OCI-LY3 (cell line): ENCODE measurements around the gene ATF3.

Experiments used
- CTCF ChIP-seq: fragments of 200-600, 300-600 bp; sonication (generic); IDR thresholded peaks from 2 replicates; pipeline ENCODE4 v1.5.1; 2014; ENCODE audit warnings: antibody characterized with exemption, low read length, low read depth
- EZH2phosphoT487 ChIP-seq: fragments of 200-600 bp; shearing (Covaris generic); IDR thresholded peaks from 2 replicates; pipeline ENCODE4 v1.6.1; 2018; ENCODE audit warnings: antibody characterized with exemption, mixed run types, low read depth

DNA sequence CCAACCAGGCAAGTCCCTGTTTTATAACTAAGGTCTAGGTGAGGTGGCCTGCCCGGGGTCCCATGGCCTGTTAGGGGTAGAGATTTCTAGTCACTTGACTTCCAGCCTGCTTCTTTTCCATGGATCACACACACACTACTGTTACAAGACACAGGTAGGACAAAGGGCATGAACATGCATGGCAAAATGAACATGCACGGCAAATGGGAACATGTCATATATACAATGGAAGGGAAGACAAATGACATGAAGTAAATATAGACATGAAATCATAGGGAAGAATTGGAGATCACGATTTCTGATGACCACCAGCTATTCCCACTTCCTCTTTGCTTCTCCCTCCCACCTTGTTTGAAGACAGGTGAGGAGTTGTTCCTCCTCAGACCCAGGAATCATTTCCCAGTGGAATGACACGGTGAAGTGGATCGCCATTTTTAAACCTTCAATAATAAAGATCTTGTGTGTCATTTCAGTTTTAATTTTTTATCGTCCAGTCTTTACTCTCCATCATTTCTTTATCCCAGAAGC, 47.6 kb upstream of the ATF3 start:
- TF ChIP-seq CTCF (no peak), EZH2phosphoT487 (no peak)
